ENCODE measurements around the gene TPRN. TPM values are rescaled to one million over a fixed set of nuclear protein-coding genes. Genes with fewer than 3 reads are reported as not detected.
"Not testable (repeated sequence)": the region's sequence is repeated elsewhere in the genome, so short reads cannot be mapped to it uniquely, and the experiment has no call there.

Gene TPRN
- total and polyA plus RNA-seq, 2 donors (not counting 3 experiments of a cell fraction or from before 2014, with no cell fraction given): 4.3 to 12.4 TPM

GRCh38 chr9:137240318-137240840 lies 39.8 kb upstream of the TPRN start:
- intact Hi-C loops (cut with micrococcal nuclease) (loop anchor here (1.0 to 2.0 kb wide), 2 partner anchors 15 to 40 kb away; partner anchors contain the start of genes NELFB and TPRN), dilution Hi-C loops (cut with MboI; ENCODE audit: extremely low pct_ligation_motif_present, low sequenced_read_pairs) (no loop called here)
- H3K79me2 ChIP-seq (ENCODE audit: control insufficient read depth, insufficient read depth, low read length): peaks cover 25% of the 10 kb centered on the region
- peak overlapping the region; percentile 71 for H3K27ac ChIP-seq (ENCODE audit: insufficient read depth, low read depth, low read length)
- BruUV-seq (replicated peaks): no TSS peak
- H3K4me3 ChIP-seq (replicated peaks in 1 of 3; ENCODE audit: insufficient read depth in 1 of 3, low read depth in 1 of 3, low read length in 3 of 3): peak overlapping the region; percentile 51 to 76 (median 65)
- no peaks in the 10 kb centered on the region for H4K20me1 ChIP-seq (replicated peaks; ENCODE audit: control insufficient read depth, extremely low read depth, insufficient read depth, low read length)
- DNase-seq (ENCODE audit: low read depth, low spot score) (peak; percentile 75), FAIRE-seq (no peak)
- no peak for TF ChIP-seq POLR2AphosphoS5 (IDR thresholded peaks at IDR 0.05; ENCODE audit: insufficient read depth, low read depth, low read length)
- no peak for TF ChIP-seq FOS (IDR thresholded peaks at IDR 0.05; ENCODE audit: borderline replicate concordance, insufficient read depth, low read length)
- no peak for TF ChIP-seq EZH2 (IDR thresholded peaks at IDR 0.05; ENCODE audit: borderline replicate concordance, low read depth, low read length, severe bottlenecking)
- TF ChIP-seq, protein P1, sequence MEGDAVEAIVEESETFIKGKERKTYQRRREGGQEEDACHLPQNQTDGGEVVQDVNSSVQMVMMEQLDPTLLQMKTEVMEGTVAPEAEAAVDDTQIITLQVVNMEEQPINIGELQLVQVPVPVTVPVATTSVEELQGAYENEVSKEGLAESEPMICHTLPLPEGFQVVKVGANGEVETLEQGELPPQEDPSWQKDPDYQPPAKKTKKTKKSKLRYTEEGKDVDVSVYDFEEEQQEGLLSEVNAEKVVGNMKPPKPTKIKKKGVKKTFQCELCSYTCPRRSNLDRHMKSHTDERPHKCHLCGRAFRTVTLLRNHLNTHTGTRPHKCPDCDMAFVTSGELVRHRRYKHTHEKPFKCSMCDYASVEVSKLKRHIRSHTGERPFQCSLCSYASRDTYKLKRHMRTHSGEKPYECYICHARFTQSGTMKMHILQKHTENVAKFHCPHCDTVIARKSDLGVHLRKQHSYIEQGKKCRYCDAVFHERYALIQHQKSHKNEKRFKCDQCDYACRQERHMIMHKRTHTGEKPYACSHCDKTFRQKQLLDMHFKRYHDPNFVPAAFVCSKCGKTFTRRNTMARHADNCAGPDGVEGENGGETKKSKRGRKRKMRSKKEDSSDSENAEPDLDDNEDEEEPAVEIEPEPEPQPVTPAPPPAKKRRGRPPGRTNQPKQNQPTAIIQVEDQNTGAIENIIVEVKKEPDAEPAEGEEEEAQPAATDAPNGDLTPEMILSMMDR (IDR thresholded peaks at IDR 0.05; ENCODE audit: extremely low read depth in 1 of 2, insufficient read depth in 1 of 2, low read depth in 1 of 2, low read length in 2 of 2): peak in 1 of 2 donors; percentile 12
- no peaks in the 10 kb centered on the region for H3K27me3 ChIP-seq (ENCODE audit: control insufficient read depth in 2 of 2, insufficient read depth in 2 of 2, low read length in 2 of 2)
- peaks cover 6 to 16% of the 10 kb centered on the region in 2 experiments for H3K36me3 ChIP-seq (ENCODE audit: control insufficient read depth in 2 of 2, extremely low read depth in 1 of 2, insufficient read depth in 2 of 2, low read length in 2 of 2)
- ChIA-PET POLR2A (interaction anchor here (0.5 to 5.0 kb wide), 27 partner anchors 9 to 430 kb away, joined by 3 to 66 read pairs (median 5); partner anchors contain the start of genes ANAPC2, MAN1B1, NELFB and PAXX), CTCF (interaction anchor here (1.0 to 2.1 kb wide), 8 partner anchors 13 to 194 kb away, joined by 3 to 7 read pairs (median 4); partner anchors contain the start of genes DPP7, NELFB, NRARP and RNF224)
- peak overlapping the region; percentile 71 for H3K4me2 ChIP-seq (ENCODE audit: insufficient read depth, low read length)
- H3K4me1 ChIP-seq (ENCODE audit: control insufficient read depth, extremely low read depth, insufficient read depth, low read length): peaks cover 13% of the 10 kb centered on the region
- H3K9me3 ChIP-seq (replicated peaks; ENCODE audit: control insufficient read depth, insufficient read depth, low read length): no peaks in the 10 kb centered on the region
- H3K9ac ChIP-seq (replicated peaks; ENCODE audit: extremely low read depth, insufficient read depth, low read length): peak overlapping the region; percentile 62
- H3K9me1 ChIP-seq (replicated peaks; ENCODE audit: control insufficient read depth, extremely low read depth, insufficient read depth, low read length): no peaks in the 10 kb centered on the region
- peak overlapping the region; percentile 57 for H2AFZ ChIP-seq (ENCODE audit: low read depth, low read length)

- FAIRE-seq; H4K20me1 ChIP-seq (replicated peaks; ENCODE audit: control insufficient read depth, extremely low read depth, insufficient read depth, low read length); DNase-seq (ENCODE audit: low read depth, low spot score); H3K9me3 ChIP-seq (replicated peaks; ENCODE audit: control insufficient read depth, insufficient read depth, low read length); H3K9me1 ChIP-seq (replicated peaks; ENCODE audit: control insufficient read depth, extremely low read depth, insufficient read depth, low read length); dilution Hi-C loops (cut with MboI; ENCODE audit: extremely low pct_ligation_motif_present, low sequenced_read_pairs); H2AFZ ChIP-seq (ENCODE audit: low read depth, low read length); H3K27me3 ChIP-seq (ENCODE audit: control insufficient read depth in 2 of 2, insufficient read depth in 2 of 2, low read length in 2 of 2): not testable (repeated sequence)
- Histone ChIP-seq H3K9ac (replicated peaks; ENCODE audit: extremely low read depth, insufficient read depth, low read length) (peak overlapping the region; percentile 62), H3K79me2 (ENCODE audit: control insufficient read depth, insufficient read depth, low read length) (peaks cover 25% of the 10 kb centered on the region), H3K4me2 (ENCODE audit: insufficient read depth, low read length) (peak overlapping the region; percentile 71), H3K36me3 (ENCODE audit: control insufficient read depth in 2 of 2, extremely low read depth in 1 of 2, insufficient read depth in 2 of 2, low read length in 2 of 2) (peaks cover 6 to 16% of the 10 kb centered on the region in 2 experiments), H3K27ac (ENCODE audit: insufficient read depth, low read depth, low read length) (peak overlapping the region; percentile 71), H3K4me3 (replicated peaks in 1 of 3; ENCODE audit: insufficient read depth in 1 of 3, low read depth in 1 of 3, low read length in 3 of 3) (peak overlapping the region; percentile 51 to 76 (median 65)), H3K4me1 (ENCODE audit: control insufficient read depth, extremely low read depth, insufficient read depth, low read length) (peaks cover 13% of the 10 kb centered on the region)
- ChIA-PET POLR2A (interaction anchor here (0.5 to 5.0 kb wide), 8 partner anchors 13 to 248 kb away, joined by 4 to 66 read pairs (median 8); partner anchors contain the start of genes ANAPC2, MAN1B1, NELFB and PAXX), CTCF (interaction anchor here (1.1 to 2.1 kb wide), 7 partner anchors 12 to 193 kb away, joined by 3 to 7 read pairs (median 4); partner anchors contain the start of genes DPP7, NELFB, NRARP and RNF224)
- intact Hi-C loops (cut with micrococcal nuclease): loop anchor here (1.0 to 5.0 kb wide), 3 partner anchors 16 to 452 kb away; partner anchors contain the start of genes NELFB and TPRN
- BruUV-seq (replicated peaks): TSS peak; percentile 19
These were observed 39.1 kb upstream of the TPRN start for GRCh38 chr9:137239541-137240200.
